Fibroblast of skin of left biceps (primary cell): ENCODE data around the gene RTBDN.

ENCODE experiments used
- DNase-seq, 2 experiments: peaks; one replicate each; pipeline ENCODE4 v3.0.0-alpha.2; 2013; ENCODE audit warnings: low read depth in 2 of 2

RTBDN gene

GRCh38 chr19:12782424-12783290 lies 51.7 kb downstream of the RTBDN start:
- peak in 1 of 2 experiments; percentile 57 for DNase-seq

- no peak for DNase-seq
Observed at GRCh38 chr19:12782174-12782423, 52.3 kb downstream of the RTBDN start.

- peak; percentile 73 to 74 for DNase-seq
Observed at GRCh38 chr19:12779162-12779993, 55.0 kb downstream of the RTBDN start.

- DNase-seq, result no peak
Observed at GRCh38 chr19:12778905-12779161, 55.5 kb downstream of the RTBDN start.

- DNase-seq, result no peak
Observed at GRCh38 chr19:12778017-12778904, 56.1 kb downstream of the RTBDN start.

- no peak for DNase-seq
Observed at GRCh38 chr19:12777217-12778016, 57.0 kb downstream of the RTBDN start.
